DMS53 (cell line): ENCODE data around the gene CFD.
"Not testable (repeated sequence)": the region's sequence is repeated elsewhere in the genome, so short reads cannot be mapped to it uniquely, and the experiment has no call there.

ENCODE experiments used
- DNase-seq: peaks from one replicate; lab custom pipeline; 2025; lab: John Stamatoyannopoulos, UW

Gene CFD

GRCh38 chr19:858868-859843 lies at the start of gene CFD:
TSS of gene CFD (plus strand) at chr19:859664. CDS start at chr19:859690, 26 bp downstream.
- DNase-seq = no peak

GRCh38 chr19:810077-810855 lies 49.2 kb upstream of the CFD start:
- DNase-seq = no peak

GRCh38 chr19:810883-811489 lies 48.5 kb upstream of the CFD start:
- no peak for DNase-seq

- no peak for DNase-seq
Observed at GRCh38 chr19:811506-812048, 47.9 kb upstream of the CFD start.

- no peak for DNase-seq
Observed at GRCh38 chr19:812049-812746, 47.3 kb upstream of the CFD start.

- DNase-seq = no peak
Observed at GRCh38 chr19:812747-813218, 46.7 kb upstream of the CFD start.

GRCh38 chr19:813219-814151 lies 46.0 kb upstream of the CFD start:
- DNase-seq = no peak

GRCh38 chr19:814152-815078 lies 45.0 kb upstream of the CFD start:
- DNase-seq = no peak

GRCh38 chr19:815079-815774 lies 44.2 kb upstream of the CFD start:
- no peak for DNase-seq

GRCh38 chr19:815775-816499 lies 43.5 kb upstream of the CFD start:
- no peak for DNase-seq

- DNase-seq = no peak
Observed at GRCh38 chr19:816500-816857, 43.0 kb upstream of the CFD start.

- DNase-seq = not testable (repeated sequence)
Observed at GRCh38 chr19:820212-820611, 39.3 kb upstream of the CFD start.

GRCh38 chr19:821231-821824 lies 38.1 kb upstream of the CFD start:
- DNase-seq = no peak

- DNase-seq = no peak
Observed at GRCh38 chr19:821825-822503, 37.5 kb upstream of the CFD start, which contains the start of gene PLPPR3. TSS of gene PLPPR3 (minus strand) at chr19:821955. CDS start at chr19:821559, 396 bp downstream.

GRCh38 chr19:823565-824121 lies 35.8 kb upstream of the CFD start:
- peak; percentile 27 for DNase-seq

GRCh38 chr19:824885-825284 lies 34.6 kb upstream of the CFD start:
- DNase-seq = no peak
